Head of caudate nucleus (tissue), 42 donors: ENCODE measurements around the gene CDC42EP5.

ENCODE experiments used
- DNase-seq, 42 donors: peaks; one replicate each; pipeline versions ENCODE4 v3.0.0 to v3.0.0-alpha.2; 2020 to 2021; ENCODE audit warnings: mixed read lengths in 7 of 42
- intact Hi-C: fragments of 100-400 bp; cut with DNase I; formaldehyde crosslinking; loops from one replicate; pipeline ENCODE4 v1.15.0; 2022

The CDC42EP5 gene

DNA sequence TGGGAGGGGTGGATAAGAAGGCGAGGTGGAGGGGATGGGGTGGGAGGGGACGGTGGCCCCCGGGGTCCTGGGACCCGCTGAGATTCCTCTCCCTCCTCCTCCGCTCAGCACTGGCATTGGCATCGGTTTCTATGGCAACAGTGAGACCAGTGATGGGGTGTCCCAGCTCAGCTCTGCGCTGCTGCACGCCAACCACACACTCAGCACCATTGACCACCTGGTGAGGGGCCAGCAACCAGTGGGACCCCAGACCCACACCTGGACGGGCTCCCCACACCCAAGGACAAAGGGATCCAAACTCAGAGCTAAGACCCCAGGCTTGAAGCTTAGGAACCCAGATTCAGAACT lies 52.0 kb downstream of the CDC42EP5 start:
- intact Hi-C loops = no loop called here
- no peak for DNase-seq

DNA sequence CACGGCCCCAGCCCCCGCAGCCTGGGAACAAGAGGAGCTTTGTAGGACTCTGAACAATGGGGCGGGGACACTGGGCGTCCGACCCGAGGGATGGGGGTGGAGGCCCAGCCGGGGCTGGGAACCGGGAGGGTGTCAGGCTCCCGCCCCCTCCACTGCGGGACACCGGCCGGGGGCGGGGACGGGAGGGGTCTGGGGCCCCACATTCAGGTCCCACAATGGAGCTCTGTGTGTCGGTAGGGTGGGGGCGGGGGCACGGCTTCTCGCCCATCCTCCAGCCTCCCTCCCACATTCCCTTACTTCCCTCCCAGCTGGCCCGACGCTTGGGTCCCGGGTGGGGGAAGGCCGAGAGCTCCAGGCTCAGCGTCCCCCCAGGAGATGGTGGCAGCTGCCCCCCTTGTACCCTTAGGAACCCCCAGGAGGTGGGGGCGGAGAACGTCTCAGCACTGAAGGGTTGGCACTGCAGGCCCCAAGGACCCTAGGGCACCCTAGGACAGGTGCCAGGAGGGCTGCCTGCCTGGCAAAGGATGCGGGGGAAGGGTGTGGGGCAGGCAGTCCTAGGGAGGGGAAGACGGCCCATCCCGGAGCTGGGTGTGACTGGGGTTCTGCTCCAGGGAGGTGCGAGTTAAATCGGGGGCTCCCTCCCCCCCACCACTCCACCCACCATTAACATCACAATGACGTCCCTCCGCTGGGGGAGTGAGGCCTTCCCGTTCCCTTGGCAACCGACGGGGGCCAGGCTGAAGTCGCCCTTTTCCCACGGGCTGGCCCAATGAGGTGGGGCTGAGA lies 52.5 kb downstream of the CDC42EP5 start:
- DNase-seq = peak; percentile 87 to 99 (median 96)
- intact Hi-C loops = no loop called here

DNA sequence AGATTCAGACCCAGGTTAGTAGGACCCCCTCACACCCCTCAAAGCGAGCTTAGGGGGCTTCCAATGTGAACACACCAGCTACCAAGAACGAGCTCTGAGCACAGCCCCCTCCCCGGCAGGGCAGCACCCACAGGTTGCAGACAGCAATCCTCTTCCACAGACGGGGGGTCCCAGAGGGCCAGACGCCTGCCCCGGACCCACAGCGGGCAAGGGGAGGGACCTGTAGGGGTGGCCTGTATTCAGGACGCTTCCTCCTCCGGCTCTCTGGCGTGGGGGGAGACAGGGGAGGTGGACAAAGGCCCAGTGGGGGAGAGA lies 53.1 kb downstream of the CDC42EP5 start:
- intact Hi-C loops = no loop called here
- DNase-seq = no peak

DNA sequence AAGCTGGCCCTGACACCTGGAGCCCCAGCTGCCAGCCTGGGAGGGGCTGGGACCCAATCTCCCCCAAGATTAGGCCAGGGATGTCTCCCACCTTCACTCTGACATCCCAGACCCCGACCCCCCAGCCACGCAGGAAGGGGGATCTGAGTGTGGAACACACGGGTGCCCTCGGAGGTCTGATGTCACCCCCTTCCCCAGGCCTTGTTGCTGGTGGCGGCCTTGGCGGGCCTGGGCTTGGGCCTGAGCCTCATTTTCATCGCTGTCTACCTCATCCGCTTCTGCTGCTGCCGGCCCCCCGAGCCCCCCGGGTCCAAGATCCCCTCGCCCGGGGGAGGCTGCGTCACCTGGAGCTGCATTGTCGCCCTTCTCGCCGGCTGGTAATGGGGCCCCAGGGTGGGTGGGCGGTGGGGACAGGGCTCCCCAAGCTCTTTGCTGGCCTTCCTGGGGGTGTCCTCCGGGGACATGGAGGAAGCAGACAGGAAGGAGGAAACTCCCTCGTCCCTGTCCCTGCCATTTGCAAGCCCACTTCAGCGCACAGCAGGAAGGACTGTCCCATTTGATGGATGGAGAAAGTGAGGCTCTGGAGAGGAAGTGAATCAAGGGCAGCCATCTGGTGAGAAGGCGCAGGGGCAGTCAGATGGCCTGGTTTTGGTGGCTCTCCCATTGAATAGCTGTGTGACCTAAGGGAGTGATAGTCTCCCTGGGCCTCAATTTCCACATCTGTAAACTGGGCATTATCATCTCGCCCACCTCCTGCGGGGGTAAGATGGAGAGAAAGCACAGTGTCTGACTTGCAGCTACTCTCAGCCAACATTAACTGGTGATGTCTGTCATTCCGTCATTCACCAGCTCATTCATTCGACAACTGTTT lies 53.9 kb downstream of the CDC42EP5 start:
- peak in 1 of 42 donors; percentile 31 for DNase-seq
- intact Hi-C loops = no loop called here

DNA sequence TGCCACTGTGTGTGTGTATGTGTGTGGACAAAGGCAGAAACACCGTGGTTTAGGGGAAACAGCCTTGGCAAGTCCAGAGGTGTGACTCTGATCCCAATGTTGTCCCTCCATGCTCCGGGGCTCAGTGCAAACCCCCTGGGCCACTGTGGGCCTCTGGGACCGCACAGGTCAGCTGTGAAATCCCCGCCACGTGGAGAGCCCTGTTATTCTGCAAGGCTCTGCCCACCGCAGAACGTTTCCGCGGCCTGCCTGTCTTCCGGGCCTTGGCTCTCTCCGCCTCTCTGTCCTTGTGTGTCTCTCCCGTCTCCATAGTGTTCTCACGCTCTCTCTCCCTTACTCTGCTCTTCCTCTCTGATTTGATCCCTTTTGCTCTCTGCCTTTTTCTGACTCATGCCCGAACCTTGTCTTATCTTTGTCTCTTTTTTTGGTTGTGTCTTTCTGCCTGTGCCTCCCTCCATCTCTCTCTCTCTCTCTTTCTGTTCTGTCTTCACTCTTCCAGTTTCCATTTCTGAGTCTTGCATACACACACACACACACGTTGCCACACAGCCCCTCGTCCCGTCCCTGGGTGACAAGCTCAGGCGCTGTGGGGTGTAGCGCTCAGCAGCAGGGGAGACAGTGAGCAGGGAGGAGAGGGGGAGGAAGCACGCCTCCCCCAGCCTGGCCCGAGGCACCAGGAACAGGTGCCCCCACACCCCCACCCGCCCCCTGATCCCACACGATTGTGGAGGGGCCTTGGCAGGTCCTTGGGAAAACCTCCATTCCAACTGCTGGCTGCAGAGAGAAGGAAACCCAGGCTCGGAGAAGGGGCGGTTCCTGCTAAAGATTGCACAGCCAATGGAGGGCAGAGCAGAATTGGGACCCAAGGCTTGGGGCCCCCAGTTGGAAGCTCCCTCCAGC lies 54.8 kb downstream of the CDC42EP5 start:
- intact Hi-C loops = no loop called here
- DNase-seq = peak in 33 of 42 donors; percentile 43 to 81 (median 61)

DNA sequence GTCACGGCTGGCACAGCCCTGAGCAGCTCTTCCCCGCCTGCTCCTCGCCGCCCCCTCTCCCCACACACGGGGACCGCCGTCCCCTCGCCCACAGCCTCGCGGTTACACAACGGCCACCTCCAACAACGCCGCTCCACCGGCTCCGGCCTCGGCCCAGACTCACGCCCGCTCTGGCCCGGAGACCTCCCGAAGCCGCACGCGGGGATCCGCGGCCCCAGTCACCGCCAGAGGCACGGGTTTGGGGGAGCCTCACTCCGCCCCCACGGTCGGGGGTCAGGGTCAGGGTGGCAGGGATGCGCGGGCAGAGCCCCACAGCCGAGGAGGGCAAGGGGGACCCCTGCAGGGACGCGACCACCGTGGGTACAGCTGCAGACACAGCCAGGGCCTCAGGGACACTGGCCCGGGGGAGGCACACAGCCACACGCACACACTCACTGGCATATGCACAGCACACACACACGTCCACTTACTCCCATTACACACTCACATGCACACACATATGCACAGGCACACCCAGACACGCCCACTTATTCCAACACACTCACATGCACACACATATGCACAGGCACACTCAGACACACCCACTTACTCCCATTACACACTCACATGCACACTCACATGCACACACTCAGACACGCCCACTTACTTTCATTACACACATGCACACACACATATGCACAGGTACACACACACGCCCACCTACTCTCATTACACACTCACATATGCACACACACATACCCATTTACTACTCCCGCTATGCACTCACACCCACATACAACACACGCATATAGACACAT lies 56.2 kb downstream of the CDC42EP5 start:
- intact Hi-C loops = no loop called here
- DNase-seq = peak in 16 of 42 donors; percentile 29 to 76 (median 55)

DNA sequence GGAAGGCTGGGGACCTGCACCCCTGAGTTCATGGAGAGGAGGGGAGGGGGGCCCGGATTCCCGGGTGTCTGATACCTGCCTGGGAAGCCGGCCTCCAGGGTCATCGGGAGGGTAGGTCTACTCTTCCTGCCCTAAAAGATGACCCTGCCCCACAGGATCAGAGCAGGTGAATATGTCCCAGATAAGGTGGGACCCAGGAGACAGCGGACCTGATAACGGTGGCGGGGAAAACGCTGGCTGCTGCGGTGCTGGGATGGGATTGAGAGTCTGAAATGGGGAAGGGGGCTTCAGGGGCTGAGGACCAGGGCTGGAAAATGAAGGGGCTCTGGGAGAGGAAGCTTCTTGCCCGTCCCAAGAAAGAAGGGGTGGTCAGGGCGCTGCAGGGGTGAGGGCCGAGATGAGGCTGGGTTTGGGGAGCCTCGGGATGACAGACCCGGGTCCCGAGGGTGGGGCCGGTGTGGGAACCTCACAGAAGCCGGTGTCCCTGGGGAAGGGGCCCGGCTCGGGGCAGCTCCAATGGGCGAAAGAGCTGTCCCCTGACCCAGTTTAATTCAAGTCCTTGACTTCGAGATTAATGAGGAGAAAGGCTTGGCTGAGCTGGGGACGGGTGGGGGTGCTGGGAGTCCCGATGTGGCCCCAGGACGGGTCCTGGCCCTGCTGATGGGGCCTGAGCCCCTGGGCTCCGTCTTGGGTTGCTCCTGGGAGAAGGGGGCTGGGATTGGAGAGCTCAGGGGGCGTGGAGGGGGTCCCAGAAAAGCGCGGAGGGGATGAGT lies 57.0 kb downstream of the CDC42EP5 start:
- intact Hi-C loops = no loop called here
- DNase-seq = peak in 7 of 42 donors; percentile 22 to 53 (median 40)

DNA sequence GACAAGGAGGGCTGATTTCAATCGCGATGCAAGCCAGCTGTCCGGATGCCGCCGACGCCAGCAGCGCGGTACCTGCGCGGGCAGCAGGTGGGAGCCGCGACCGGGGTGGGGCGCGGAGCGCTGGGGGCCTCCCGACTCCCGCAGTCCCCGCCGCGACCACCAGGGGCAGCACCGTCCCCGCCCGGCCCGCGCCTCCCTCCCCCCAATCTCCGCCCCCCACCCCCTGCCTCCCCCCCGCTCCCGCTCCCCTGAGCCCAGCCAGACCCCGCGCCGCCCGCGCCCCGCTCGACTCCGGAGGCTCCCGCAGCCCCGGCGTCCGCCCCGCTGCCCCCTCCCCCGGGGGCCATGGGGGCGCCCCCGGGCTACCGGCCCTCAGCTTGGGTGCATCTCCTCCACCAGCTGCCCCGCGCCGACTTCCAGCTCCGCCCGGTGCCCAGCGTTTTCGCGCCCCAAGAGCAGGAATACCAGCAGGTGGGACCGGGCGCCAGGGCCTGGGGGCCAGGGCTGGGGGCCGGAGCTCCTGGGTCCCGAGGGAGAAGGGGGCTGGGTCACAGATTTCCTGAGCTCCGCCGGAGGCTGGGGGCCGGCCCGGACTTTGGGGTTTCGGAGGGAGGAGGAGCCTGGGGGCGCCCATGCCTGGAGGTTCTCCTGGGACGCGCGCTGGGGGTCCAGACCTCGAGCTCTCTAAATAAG lies 57.7 kb downstream of the CDC42EP5 start, which contains the start of gene TTYH1:
TSS of gene TTYH1 (plus strand) at position 257 of the 693 bp plus-strand sequence. CDS start at position 346, 89 bp downstream.
- DNase-seq = peak in 39 of 42 donors; percentile 62 to 92 (median 82)
- intact Hi-C loops = no loop called here
